Non-pigmented ciliary epithelial cell (primary cell): ENCODE results near the gene ACOT2.

Experiments
- DNase-seq: peaks from one replicate; pipeline ENCODE4 v3.0.0-alpha.2; 2010; ENCODE audit warnings: low read depth

The ACOT2 gene

DNA sequence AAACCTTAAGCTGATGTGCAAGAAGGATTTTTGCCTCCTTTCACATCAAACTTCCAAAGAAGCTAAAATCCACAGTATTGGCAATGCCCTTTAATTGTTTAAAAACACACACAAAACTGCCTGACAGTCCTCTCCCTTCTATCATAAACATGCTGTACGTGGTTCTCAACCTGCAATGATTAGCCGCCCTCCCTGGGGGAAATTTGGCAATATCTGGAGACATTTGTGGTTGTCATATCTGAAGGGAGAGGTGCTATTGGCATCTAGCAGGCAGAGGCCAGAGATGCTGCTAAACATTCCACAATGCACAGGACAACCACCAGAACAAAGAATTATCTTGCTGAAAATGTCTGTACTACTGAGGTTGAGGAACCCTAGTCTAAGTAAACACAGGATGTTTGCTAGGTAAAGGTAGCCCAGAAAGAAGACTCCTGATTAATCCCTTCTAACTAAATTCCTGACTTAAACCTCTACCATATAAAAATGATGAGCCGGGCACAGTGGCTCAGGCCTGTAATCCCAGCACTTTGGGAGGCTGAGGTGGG is 44.5 kb downstream of the ACOT2 start:
- no peak for DNase-seq

DNA sequence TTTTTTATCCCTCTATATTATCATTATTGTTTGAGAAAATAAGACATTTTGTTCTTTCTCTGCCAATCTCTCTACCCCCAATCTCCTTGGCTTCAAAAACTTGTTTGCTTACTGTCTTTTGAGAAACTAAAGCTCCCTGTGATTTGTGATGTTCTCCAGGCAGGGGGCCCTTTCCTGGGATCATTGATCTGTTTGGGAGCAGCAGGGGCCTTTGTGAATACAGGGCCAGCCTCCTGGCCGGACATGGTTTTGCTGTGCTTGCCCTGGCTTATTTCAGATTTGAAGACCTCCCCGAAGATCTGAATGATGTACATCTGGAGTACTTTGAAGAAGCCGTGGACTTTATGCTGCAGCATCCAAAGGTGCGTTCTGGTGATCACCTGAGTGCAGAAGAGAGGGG is 47.8 kb downstream of the ACOT2 start:
- DNase-seq = no peak

DNA sequence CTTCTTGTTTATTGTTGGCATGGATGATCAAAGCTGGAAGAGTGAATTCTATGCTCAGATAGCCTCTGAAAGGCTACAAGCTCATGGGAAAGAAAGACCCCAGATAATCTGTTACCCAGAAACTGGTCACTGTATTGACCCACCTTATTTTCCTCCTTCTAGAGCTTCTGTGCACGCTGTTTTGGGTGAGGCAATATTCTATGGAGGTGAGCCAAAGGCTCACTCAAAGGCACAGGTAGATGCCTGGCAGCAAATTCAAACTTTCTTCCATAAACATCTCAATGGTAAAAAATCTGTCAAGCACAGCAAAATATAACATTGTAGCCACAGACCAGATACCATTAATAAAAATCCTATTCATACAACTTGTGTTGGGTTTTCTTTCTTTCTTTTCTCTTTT is 50.5 kb downstream of the ACOT2 start:
- DNase-seq = no peak

DNA sequence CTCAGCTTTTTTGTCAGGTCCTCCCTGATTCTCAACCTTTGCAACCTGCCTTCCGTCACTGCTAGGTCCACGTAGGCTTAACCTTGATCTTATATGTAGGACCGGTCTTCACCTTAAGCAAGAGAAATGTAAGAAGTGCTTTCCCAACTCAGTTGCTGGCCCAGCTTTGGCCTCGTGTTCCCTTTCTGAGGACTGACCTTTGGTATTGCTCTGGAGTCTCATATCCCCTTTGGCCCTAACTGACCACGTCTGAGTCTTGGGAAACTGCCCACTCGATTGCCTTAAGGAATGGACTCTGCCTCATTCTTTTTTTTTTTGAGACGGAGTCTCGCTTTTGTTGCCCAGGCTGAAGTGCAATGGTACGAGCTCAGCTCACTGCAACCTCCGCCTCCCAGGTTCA is 51.3 kb downstream of the ACOT2 start:
- DNase-seq = no peak

DNA sequence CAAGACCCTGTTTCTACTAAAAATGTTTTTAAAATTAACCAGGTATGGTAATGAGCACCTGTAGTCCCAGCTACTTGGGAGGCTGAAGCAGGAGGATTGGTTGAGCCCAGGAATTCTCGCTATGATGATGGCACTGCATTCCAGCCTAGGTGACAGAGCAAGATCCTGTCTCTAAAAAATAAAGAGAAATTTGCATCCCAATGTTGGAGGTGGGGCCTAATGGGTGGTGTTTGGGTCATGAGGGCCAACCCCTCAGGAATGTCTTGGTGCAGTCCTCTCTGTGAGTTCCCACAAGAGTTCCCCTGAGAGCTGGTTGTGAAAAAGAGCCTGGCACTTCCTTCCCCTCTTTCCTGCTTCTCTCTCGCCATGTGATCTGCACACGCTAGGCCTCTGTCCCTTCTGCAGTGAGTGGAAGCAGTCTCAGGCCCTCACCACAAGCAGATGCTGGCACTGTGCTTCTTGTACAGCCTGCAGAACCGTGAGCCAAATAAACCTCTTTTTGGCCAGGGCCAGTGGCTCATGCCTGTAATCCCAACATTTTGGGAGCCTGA is 54.6 kb downstream of the ACOT2 start:
- no peak for DNase-seq
